Measurements from ENCODE around the gene ZBTB34. TPM values are rescaled to one million over a fixed set of nuclear protein-coding genes. Genes with fewer than 3 reads are reported as not detected.

ZBTB34 gene
- total RNA-seq, 1 experiment from 2014 or later = 15.8 TPM

GRCh38 chr9:126827227-126827626, 33.2 kb upstream of the ZBTB34 start:
- Histone ChIP-seq H3K56ac (ENCODE audit: insufficient read length, low read depth, low read length) (no peak overlapping the region), H3K4me1 (ENCODE audit: insufficient read depth, low read length) (no peaks in the 10 kb centered on the region), H3K9ac (ENCODE audit: extremely low read depth, insufficient read length, low read length) (no peak overlapping the region), H3K14ac (ENCODE audit: insufficient read depth, low read length) (no peak overlapping the region), H3K9me3 (ENCODE audit: control insufficient read depth, low read depth, low read length) (no peaks in the 10 kb centered on the region), H2BK120ac (ENCODE audit: low read depth, low read length, poor library complexity, severe bottlenecking) (no peak overlapping the region), H3K4ac (ENCODE audit: low read depth, low read length) (no peak overlapping the region), H2AK5ac (ENCODE audit: insufficient read length, low read length) (no peak overlapping the region), H4K8ac (replicated peaks; ENCODE audit: insufficient read length, low read depth, low read length) (no peak overlapping the region), H2BK15ac (ENCODE audit: low read depth, low read length) (no peak overlapping the region), H2AFZ (ENCODE audit: low read length) (no peak overlapping the region), H2BK20ac (ENCODE audit: low read depth, low read length, poor library complexity, severe bottlenecking) (no peak overlapping the region), H4K5ac (ENCODE audit: insufficient read length, low read depth, low read length) (no peak overlapping the region), H3K79me1 (ENCODE audit: insufficient read depth, low read depth, low read length, poor library complexity, severe bottlenecking) (no peaks in the 10 kb centered on the region), H3K23ac (ENCODE audit: insufficient read length, low read depth, low read length) (no peak overlapping the region), H2BK5ac (ENCODE audit: insufficient read length, low read length) (no peak overlapping the region), H2BK12ac (ENCODE audit: insufficient read length, low read depth, low read length) (no peak overlapping the region), H4K91ac (ENCODE audit: insufficient read length, low read depth, low read length) (no peak overlapping the region), H3K23me2 (ENCODE audit: insufficient read length, low read depth, low read length, poor library complexity, severe bottlenecking) (no peaks in the 10 kb centered on the region), H3K27me3 (ENCODE audit: insufficient read depth, low read length) (no peaks in the 10 kb centered on the region), H3K27ac (ENCODE audit: insufficient read length, low read depth, low read length) (no peak overlapping the region), H3K79me2 (ENCODE audit: insufficient read depth, low read length) (no peaks in the 10 kb centered on the region), H4K20me1 (ENCODE audit: control insufficient read depth, insufficient read depth, insufficient read length) (no peaks in the 10 kb centered on the region), H3K4me2 (ENCODE audit: insufficient read depth, insufficient read length, low read length) (no peak overlapping the region), H3T11ph (ENCODE audit: low read length) (no peak overlapping the region), H3K18ac (ENCODE audit: insufficient read length, low read depth, low read length) (no peak overlapping the region)
- Mint-ChIP-seq H3K27ac (0 out of 7 replicates have a peak overlapping the region, but pooled peaks of 1 of the 3 experiments have one; percentile 16), H3K4me3 (no peak overlapping the region), H3K4me1 (peaks cover 6% of the 10 kb centered on the region in 2 experiments; a peak in 2 of 4 replicates), H3K9me3 (no peaks in the 10 kb centered on the region), H3K27me3 (ENCODE audit: low read depth) (no peaks in the 10 kb centered on the region; the same call in 1 of the 2 replicates), H3K36me3 (ENCODE audit: insufficient read depth in 1 of 3, low read depth in 3 of 3) (peaks cover 5 to 32% (median 18%) of the 10 kb centered on the region in 3 experiments)
- TF ChIP-seq CTCF (conservative IDR thresholded peaks at IDR 0.05) = no peak
- no CpG with 5 or more reads among the region's 7 CpGs for WGBS (ENCODE audit: extremely low coverage, insufficient read length, low lambda C conversion rate)
- DNase-seq = no peak
